Mononuclear cell (primary cell): Measurements from ENCODE around the gene DOCK7. TPM values are rescaled to one million over a fixed set of nuclear protein-coding genes. Genes with fewer than 3 reads are reported as not detected.
"Not testable (repeated sequence)": the region's sequence is repeated elsewhere in the genome, so short reads cannot be mapped to it uniquely, and the experiment has no call there.

ENCODE experiments used
- H3K27me3 ChIP-seq: 2 replicates; pipeline ENCODE4 v1.6.0; 2011; ENCODE audit warnings: low read length, control low read depth; ENCODE audit not compliant: insufficient read depth
- H3K4me1 ChIP-seq: 2 replicates; pipeline ENCODE4 v1.5.1; 2011; ENCODE audit warnings: mild to moderate bottlenecking, low read length, control low read depth; ENCODE audit not compliant: insufficient read depth
- H3K4me3 ChIP-seq: 2 replicates; pipeline ENCODE4 v1.5.1; 2011; ENCODE audit warnings: mild to moderate bottlenecking, low read length, moderate library complexity
- H3K9me3 ChIP-seq: 2 replicates; pipeline ENCODE4 v1.5.1; 2011; ENCODE audit warnings: low read depth, mild to moderate bottlenecking, control low read depth, low read length
- total RNA-seq: library from RNA; depleted of rRNA; stranded (reverse); fragments of >200 nt; gene quantifications from one replicate; pipeline ENCODE4 v1.2.3, GENCODE V29; 2012

DOCK7 gene
- total RNA-seq, 1 donor = 15.5 TPM

GRCh38 chr1:62716397-62716796, 28.2 kb upstream of the DOCK7 start:
- Histone ChIP-seq H3K27me3 (no peaks in the 10 kb centered on the region), H3K4me3 (no peak overlapping the region), H3K4me1 (peaks cover 5% of the 10 kb centered on the region), H3K9me3 (no peaks in the 10 kb centered on the region)

GRCh38 chr1:62712336-62713243, 24.4 kb upstream of the DOCK7 start:
- Histone ChIP-seq H3K9me3 (no peaks in the 10 kb centered on the region), H3K27me3 (no peaks in the 10 kb centered on the region), H3K4me3 (no peak overlapping the region), H3K4me1 (peaks cover 5% of the 10 kb centered on the region)

- H3K4me3 ChIP-seq = no peak overlapping the region
- no peaks in the 10 kb centered on the region for H3K4me1 ChIP-seq
- H3K9me3 ChIP-seq = no peaks in the 10 kb centered on the region
- H3K27me3 ChIP-seq = no peaks in the 10 kb centered on the region
These were observed 19.5 kb upstream of the DOCK7 start for GRCh38 chr1:62707744-62708120.

GRCh38 chr1:62706985-62707743, 19.0 kb upstream of the DOCK7 start:
- Histone ChIP-seq H3K4me1 (no peaks in the 10 kb centered on the region), H3K4me3 (no peak overlapping the region), H3K27me3 (no peaks in the 10 kb centered on the region), H3K9me3 (no peaks in the 10 kb centered on the region)

- not testable (repeated sequence) for H3K27me3 ChIP-seq, H3K9me3 ChIP-seq, H3K4me1 ChIP-seq, H3K4me3 ChIP-seq
These were observed 10.0 kb upstream of the DOCK7 start for GRCh38 chr1:62698161-62698560.

- not testable (repeated sequence) for H3K27me3 ChIP-seq, H3K9me3 ChIP-seq, H3K4me1 ChIP-seq, H3K4me3 ChIP-seq
These were observed 6.3 kb upstream of the DOCK7 start for GRCh38 chr1:62694479-62694878.

GRCh38 chr1:62693123-62693522, 4.9 kb upstream of the DOCK7 start:
- H3K4me3 ChIP-seq = no peak overlapping the region
- H3K9me3 ChIP-seq = no peaks in the 10 kb centered on the region
- no peaks in the 10 kb centered on the region for H3K27me3 ChIP-seq
- H3K4me1 ChIP-seq = peaks cover 11% of the 10 kb centered on the region

GRCh38 chr1:62691062-62691844, 3.1 kb upstream of the DOCK7 start:
- Histone ChIP-seq H3K9me3 (no peaks in the 10 kb centered on the region), H3K4me1 (peaks cover 20% of the 10 kb centered on the region), H3K4me3 (no peak overlapping the region), H3K27me3 (no peaks in the 10 kb centered on the region)

GRCh38 chr1:62689524-62689923, 1.3 kb upstream of the DOCK7 start:
- no peaks in the 10 kb centered on the region for H3K27me3 ChIP-seq
- no peak overlapping the region for H3K4me3 ChIP-seq
- H3K9me3 ChIP-seq = no peaks in the 10 kb centered on the region
- peaks cover 20% of the 10 kb centered on the region for H3K4me1 ChIP-seq

- Histone ChIP-seq H3K9me3 (no peaks in the 10 kb centered on the region), H3K4me1 (peaks cover 20% of the 10 kb centered on the region), H3K27me3 (no peaks in the 10 kb centered on the region), H3K4me3 (peak overlapping the region; percentile 59)
These were observed 500 bp upstream of the DOCK7 start for GRCh38 chr1:62688687-62689085.

GRCh38 chr1:62687421-62687902, 724 bp downstream of the DOCK7 start:
- no peaks in the 10 kb centered on the region for H3K27me3 ChIP-seq
- H3K4me3 ChIP-seq = peak overlapping the region; percentile 59
- H3K4me1 ChIP-seq = peaks cover 20% of the 10 kb centered on the region
- no peaks in the 10 kb centered on the region for H3K9me3 ChIP-seq

GRCh38 chr1:62686822-62687221, 1.4 kb downstream of the DOCK7 start:
- H3K4me1 ChIP-seq = peaks cover 20% of the 10 kb centered on the region
- H3K9me3 ChIP-seq = no peaks in the 10 kb centered on the region
- no peak overlapping the region for H3K4me3 ChIP-seq
- no peaks in the 10 kb centered on the region for H3K27me3 ChIP-seq

- Histone ChIP-seq H3K4me1 (peaks cover 20% of the 10 kb centered on the region), H3K4me3 (no peak overlapping the region), H3K27me3 (no peaks in the 10 kb centered on the region), H3K9me3 (no peaks in the 10 kb centered on the region)
These were observed 2.7 kb downstream of the DOCK7 start for GRCh38 chr1:62685431-62685859.

- Histone ChIP-seq H3K27me3 (no peaks in the 10 kb centered on the region), H3K4me1 (peaks cover 9% of the 10 kb centered on the region), H3K4me3 (no peak overlapping the region), H3K9me3 (no peaks in the 10 kb centered on the region)
These were observed 5.7 kb downstream of the DOCK7 start for GRCh38 chr1:62682531-62682930.

GRCh38 chr1:62680992-62681391, 7.2 kb downstream of the DOCK7 start:
- H3K27me3 ChIP-seq, H3K9me3 ChIP-seq: not testable (repeated sequence)

More at GRCh38 chr1:62680992-62681391, 7.2 kb downstream of the DOCK7 start:
- H3K4me3 ChIP-seq, H3K4me1 ChIP-seq: not testable (repeated sequence)
